ENCODE results near the gene MRTO4. TPM values are rescaled to one million over a fixed set of nuclear protein-coding genes. Genes with fewer than 3 reads are reported as not detected.
"Not testable (repeated sequence)": the region's sequence is repeated elsewhere in the genome, so short reads cannot be mapped to it uniquely, and the experiment has no call there.

The MRTO4 gene
- 21.5 and 34.0 TPM in 2 replicates for total RNA-seq

DNA sequence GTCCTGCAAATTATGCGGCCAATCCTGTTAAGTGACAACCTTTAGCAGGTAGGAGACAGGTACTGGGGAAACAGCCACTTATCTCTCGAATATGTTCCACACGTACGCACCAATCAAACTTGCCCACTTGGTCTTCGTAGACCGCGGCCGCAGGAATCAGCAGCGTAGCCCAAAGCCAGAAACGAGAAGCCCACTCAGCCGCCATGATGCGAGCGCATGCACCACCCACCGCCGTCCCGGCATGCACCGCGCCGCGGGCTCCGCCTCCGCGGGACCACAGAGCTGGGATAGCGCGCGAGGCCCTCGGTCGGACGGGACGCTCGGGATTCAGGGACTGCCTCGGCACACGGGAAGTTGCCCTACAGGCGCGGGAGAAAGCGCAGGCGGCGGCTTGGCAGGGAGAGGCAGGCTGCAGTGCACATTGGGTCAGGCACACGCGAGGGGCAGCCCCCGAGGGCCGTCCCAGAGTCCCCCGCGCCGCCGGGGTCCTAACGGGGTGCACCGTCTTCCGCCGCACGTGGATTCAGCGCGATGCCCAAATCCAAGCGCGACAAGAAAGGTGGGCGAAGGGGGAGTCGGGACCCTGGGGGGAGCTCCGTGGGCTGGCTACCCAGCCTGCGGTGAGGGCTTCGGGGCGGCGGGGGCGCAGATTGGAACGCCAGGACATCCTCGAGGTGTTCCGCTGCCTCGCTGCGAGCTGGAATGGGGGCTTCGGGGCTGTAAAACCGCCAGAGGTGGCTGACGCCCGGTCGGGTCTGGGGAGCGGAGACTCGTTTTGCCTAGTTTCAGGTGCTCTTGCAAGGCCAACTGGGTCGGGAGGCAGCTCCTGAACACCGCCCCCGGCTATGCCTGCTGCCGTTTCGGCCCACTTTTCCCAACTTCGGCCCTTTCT, at the start of gene MRTO4, which contains the start of gene EMC1:
MRTO4 (plus strand) TSS at position 501 of the 892 bp plus-strand sequence; CDS start at position 532, 31 bp downstream.
EMC1 (minus strand) TSS at position 220 of the 892 bp plus-strand sequence; CDS start at position 205, 15 bp downstream.
- peak; percentile 51 for DNase-seq (ENCODE audit: low read depth)

DNA sequence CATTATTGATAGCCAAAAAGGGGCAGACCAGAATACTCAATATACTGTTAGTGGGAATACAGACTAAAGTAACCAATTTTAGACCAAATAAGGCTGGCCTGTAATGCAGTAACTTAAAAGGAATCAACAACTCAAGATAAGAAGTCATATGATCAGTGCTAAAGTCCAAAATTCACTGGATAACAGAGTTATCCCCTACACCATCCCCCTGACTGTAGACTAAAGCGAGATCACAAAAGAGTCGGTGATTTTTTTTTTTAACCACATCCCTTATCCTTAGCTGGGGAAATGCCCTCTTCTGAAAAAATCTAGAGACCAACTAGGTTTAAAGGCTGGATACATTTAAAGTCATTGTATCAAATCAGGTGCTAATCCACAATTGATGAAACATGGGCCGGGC, 49.2 kb upstream of the MRTO4 start:
- no peak for DNase-seq (ENCODE audit: low read depth)

DNA sequence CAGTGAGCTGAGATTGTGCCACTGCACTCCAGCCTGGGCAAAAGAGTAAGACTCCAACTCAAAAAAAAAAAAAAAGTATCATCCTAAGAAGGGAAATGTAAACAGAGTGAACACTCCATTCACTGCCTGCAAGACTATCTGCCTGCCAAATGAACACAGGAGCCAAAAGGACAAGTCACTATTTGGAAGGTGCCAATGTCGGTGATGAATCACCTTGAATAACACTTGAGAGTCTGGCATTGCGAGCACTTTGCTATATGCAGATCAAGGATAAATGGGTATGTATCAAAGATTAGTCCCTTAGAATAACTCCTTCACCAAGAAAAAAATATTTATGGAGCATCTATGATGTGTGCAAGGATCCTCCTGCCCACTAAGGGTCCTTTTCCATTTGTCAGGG, 48.2 kb upstream of the MRTO4 start:
- peak; percentile 52 for DNase-seq (ENCODE audit: low read depth)

DNA sequence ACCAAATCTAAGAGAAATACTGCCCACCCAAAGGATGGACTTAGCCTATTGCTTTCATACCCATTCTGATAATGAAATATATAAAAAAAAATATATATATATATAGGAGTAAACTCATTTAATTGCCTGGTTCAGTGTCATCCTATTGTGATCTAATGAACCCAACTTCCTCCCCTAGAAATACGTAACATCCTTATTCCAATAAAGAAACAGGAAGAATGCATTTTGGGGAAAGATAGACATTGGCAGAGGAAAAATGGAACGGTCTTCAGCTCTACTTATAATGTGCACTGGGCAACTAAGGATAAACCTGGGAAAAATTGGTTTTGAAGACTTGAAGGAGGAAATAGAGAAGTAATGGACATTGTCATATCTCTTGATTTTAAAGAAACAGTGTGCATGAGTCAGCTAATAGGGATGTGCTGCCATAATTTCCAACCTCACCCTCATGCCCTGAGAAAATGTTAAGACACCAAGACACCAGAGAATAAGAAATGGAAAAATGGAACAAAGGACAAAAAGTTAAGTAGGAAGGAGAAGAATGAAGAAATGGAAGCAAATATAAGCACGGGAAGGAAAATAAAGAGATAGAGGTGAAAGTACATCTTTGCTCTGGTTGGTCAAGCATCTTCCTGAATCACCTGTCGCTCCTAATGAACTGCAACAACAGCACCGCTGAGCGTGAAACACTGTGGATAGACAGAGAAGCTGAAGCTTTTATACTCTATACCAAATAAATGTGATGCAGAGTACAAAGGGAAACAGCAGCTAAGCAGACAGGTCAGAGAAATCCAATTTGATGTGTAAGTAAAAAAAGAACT, 46.9 kb upstream of the MRTO4 start:
- DNase-seq (ENCODE audit: low read depth), result peak; percentile 9

DNA sequence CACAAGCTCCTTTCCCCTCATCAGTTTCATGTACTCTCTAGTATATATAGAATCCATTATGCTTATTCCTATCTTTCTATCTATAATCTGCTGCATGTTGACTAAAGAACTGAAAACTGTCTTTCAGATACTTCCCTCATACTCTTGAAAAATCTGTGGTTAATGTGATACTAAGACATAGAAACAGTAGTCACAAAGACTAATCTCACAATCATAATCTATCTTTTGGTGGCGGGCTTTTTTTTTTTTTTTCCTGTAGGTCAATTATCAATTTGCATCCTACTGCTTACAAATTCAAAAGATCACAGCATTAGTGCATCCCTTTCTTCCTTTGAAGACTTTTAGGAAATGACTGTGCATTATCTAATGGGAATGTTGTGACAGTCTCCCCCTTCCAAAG, 46.2 kb upstream of the MRTO4 start:
- DNase-seq (ENCODE audit: low read depth), result no peak

DNA sequence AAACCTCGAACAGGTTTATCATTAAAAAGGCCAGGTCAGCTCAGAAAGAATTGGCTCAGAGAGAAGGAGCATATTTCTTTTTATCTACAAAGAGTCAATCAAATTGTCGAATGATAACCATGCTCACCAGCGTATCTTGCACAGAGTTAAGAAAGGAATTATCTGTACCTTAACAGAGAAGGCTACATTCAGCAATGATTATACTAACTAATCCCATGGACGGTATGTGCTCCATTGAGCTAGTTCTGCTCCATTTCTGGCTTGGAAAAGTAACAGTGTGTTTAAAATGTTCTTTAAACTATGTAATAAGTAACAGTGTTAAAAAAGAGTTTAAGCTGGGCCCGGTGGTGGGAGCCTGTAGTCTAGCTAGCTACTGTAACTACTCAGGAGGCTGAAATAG, 45.8 kb upstream of the MRTO4 start:
- no peak for DNase-seq (ENCODE audit: low read depth)

DNA sequence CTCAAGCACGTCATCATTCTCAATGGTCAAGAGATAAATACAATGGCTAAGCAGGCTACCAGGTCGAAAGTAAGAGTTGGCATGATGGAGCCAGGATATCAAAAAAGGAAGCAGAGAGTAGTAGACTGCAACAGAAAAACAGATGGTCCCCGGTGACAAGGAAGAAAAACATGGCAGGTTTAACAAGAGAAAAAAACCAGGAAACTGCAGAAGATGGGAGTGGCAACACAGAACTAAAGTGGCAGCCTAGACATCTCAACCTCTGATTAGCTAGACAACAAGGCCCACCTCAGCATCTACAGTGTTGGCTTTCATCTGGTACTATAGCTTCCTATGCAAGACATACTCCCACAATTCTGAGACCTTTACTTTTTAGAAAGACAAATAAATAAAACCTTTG, 44.7 kb upstream of the MRTO4 start:
- DNase-seq (ENCODE audit: low read depth), result no peak

DNA sequence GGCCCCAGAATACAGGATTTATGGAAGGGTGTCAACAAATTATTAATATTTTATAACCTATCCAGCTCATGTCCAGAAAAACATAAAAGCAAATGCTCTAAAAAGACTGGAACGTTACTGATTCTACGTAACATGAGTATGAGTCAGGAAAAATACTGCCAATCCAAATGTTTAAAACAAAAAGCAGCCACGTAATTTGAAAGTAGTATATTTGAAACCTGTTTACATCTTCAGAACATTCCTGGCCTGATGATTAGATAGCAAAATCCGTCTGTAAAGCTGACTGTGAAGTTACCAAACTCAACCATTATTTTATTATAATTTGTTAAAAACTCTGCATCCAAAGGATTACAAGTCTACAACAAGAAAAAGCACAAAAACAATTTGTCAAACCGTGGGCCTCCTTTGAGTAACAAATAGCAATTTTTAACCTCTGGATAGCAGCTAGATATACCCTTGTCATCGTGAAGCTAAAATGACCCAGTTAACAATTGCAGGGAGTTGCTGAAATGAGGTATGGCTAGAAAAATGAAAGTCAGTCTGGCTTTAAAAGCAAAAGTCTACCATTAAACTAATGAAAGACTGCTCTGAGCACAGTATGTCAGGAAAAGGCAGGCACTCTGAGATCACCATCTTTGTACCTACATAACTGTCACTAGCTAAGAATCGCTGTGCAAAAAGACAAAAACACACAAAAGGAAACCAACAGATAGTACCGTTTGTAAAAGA, 42.7 kb upstream of the MRTO4 start:
- DNase-seq (ENCODE audit: low read depth), result peak; percentile 13

DNA sequence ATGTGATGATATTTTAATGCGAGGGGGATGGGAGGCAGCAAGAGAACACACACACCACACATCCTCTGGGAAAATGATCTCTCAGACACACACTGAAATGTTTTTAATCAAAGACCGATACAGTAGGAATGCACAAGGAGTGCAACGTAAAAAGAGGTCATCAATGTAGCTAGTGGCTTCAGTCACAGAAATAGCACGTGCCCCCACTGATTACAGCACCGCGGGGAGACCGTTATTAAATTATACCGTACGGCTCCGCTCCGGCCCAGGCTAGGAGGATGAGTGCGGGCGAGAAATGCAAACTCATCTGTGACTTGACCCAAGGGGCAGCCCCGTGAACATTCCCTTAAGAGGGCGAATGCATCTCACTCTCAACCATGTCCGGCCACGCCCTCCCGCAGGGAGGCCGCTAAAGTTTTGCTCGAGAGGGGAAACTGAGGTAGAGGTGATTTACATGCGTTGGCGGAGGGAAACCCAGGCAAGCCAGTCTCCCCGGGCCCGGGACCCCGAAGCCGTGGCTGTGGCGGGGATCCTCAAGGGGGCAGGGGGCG, 42.1 kb upstream of the MRTO4 start:
- peak; percentile 31 for DNase-seq (ENCODE audit: low read depth)

DNA sequence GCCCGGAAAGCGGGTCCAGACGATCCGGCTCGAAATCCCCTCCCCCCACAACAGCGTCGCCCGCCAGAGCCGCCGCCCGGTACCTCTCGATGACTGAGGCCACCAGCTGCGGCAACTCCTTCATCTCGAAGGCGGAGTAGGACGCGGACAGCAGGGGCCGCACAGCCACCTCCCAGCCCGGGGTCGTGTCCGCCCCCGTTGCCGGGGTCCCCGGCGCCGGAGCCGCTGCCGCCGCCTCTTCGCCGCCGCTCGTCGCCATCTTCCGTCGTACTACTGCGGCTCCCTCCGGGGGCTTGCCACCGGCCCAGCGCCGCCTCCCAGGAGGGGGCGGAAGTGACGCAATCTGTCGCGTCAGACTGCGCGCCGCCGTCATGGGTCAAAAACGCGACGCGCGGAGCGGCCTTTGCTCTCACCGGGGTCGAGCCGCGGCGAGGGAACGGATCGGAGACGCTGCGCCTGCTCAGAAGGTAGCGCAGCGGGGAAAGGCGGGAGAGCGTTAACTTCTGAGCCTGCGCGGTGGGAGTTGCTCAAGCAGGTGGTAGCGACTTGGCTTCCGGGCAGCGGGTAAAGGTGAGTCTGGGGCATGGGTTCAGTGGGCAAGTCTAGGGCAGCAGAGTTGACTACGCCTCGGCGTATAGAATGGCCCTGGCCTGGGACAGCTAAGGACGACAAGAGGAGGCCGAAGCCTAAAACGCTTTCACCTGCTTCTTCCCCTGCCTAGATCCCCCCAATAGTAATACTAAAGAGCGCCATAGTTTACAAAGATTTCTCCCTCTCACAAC, 41.4 kb upstream of the MRTO4 start, which contains the start of gene UBR4:
UBR4 (minus strand) TSS at position 277 of the 782 bp plus-strand sequence; CDS start at position 259, 18 bp downstream.
- peak; percentile 84 for DNase-seq (ENCODE audit: low read depth)

DNA sequence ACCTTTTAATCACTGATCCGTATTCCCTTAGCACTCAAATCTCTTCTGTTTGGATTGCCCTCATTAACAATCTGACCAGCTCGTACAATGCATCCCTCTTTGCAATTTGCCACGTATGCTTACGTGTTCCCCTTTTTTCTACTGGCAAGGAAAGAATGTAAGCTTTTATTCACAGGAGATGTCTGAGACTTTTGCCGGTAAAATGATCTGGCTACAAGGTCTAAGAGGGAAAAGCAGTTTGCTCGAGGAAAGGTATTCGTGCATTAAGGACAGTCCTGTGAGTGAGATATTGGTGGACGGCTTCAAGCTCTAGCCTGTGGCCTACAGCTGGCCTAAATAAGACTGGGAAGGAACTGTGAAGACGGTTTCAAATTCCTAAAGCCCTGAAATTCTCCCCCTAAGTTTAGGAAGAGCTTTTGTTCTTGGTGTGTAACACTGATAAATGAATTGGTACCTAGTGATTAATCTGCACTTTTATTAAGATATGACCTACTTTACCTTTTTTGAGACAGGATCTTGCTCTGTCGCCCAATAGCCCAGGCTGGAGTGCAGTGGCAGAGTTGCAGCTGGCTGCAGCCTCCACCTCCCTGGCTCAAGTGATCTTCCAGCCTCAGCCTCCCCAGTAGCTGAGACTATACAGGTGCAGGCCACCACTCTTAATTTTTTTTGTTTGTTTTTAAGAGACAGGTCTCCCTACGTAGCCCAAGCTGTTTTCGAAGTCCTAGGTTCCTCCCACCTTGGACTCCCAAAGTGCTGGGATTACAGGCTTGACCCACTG, 40.6 kb upstream of the MRTO4 start:
- DNase-seq (ENCODE audit: low read depth), result peak; percentile 19

DNA sequence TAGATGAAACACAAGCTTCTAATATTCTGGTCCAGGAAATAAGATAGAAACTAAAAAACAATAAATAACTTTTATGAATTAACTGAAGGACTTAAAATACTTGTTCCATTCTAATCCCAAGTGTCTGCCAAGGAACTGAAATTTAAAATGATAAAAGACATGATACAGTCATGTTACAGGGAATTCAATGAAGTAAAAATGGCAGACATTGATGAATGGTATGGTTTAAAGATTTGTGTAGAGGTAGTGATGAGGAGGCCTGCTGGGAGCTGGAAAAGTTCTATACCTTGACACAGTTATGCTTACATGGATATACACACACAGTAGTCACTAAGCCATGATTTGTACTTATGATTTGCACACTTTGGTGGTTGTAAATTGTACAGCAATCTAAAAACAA, 39.4 kb upstream of the MRTO4 start:
- DNase-seq (ENCODE audit: low read depth), result no peak

DNA sequence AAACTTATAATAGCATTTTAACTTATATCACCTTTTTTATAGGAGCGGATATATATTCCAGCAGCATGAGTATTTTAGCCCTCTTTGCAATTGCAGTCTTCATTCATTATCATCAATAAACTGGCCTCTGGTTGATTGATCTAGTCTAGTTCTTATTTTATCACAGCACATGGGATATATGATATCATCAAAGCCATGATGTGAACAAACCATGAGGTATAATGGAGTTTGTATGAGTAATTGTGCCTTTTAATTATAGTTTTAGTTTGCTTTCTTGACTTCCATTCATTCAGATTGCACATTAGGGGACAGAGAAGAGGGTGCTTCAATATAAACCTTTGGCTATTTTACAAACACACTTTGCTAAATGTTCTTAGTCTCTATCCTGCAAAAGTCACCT, 38.0 kb upstream of the MRTO4 start:
- DNase-seq (ENCODE audit: low read depth), result no peak

DNA sequence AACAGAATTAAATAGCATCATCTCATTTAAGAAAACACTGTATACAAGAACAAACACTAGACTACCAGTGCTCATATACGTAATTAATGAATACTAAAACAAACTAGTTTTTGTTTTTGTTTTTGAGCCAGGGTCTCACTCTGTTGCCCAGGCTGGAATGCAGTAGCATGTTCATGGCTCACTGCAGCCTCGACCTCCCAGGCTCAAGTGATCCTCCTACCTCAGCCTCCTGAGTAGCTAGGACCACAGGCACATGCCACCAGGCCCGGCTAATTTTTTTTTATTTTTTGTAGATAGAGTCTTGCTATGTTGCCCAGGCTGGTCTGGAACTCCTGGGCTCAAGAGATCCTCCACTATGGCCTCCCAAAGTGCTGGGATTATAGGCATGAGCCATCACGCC, 35.0 kb upstream of the MRTO4 start:
- not testable (repeated sequence) for DNase-seq (ENCODE audit: low read depth)

DNA sequence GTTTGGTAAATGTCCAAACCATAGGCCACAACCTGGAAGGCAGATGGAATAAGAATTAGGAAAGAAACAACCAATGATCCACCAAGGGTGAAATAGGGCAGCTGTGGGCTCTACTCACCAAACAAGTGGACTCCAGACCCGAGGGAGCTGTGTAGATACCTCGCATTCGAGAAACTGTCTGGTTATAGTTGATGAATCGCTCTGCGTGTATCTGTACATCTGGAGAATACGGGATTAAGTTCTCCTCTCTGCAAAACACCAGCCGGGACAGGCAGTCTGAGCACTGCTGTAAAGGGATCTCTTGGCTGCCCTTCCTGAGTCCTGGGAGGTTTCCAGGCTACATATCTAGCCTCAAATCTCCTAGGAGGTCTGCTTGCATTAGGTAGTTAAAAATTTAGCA, 32.2 kb upstream of the MRTO4 start:
- DNase-seq (ENCODE audit: low read depth), result no peak

DNA sequence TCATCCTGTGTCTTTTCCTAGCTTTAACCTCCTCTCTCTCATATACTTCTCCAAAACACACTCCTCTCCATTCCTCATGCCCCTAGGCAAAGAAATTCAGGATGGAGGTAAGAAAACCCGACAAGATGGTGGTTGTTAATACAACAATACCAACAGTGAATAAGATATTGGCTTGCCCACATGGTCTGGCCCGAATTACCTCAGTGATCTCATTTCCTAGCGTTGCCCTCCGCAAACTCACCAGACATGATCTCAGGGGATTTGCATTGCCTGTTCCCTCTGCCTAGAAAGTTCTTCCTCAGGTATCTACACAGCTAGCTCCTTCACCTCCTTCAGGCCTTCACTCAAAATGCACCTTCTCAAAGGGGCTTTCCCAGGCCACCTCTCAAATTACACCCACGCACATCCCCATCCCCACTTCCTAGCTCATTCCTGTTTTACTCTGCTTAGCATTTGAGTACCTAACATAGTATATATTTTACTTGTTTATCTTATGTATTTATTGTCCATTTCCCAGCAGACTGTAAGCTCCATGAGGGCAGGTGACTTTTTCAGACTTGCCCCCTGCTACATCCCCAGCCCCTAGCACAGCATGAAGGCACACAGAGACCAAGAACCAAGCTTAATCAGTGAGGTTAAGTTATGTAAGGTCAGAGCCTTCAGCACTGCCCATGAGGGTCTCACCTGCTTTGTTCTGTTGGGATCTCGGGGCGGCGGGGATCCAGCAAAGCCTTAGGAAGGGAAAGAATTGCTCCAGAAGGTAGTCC, 31.3 kb upstream of the MRTO4 start:
- DNase-seq (ENCODE audit: low read depth), result no peak

DNA sequence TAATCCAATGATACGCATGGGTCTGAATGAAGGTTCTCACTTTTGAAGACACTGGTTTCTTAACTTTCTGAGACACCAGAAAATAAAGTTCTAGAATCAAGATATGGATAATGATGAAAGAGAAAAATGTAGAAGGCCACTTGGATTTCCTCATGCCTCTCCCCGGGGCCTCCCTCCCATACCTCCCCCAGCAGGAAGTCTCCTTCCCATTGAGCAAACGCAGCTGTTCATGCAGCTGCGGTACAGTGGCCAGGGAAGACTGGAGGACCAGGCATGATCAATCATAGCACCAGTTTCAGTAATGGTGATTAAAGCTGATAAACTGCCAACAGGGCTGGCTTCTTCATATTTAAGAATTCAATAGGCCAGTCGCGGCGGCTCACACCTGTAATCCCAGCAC, 30.6 kb upstream of the MRTO4 start:
- no peak for DNase-seq (ENCODE audit: low read depth)

DNA sequence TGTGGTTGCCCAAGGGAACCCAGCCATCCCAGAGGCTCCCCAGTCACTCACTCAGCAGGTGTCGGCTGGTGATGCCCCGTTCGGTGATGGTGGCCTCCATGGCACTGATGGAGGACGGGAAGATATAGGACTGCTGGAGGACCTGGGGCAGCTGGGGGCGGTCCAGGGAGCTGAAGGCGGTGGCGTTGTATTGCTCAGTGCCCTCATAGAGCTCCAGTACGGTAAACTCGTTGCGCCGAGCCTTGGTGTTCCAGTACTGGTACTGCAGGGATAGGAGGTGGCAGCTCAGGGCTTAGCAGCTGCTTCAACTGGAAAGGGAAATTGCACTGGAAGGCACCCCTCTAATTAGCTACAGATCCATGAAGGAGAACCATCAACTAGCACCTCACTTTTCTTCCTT, 29.0 kb upstream of the MRTO4 start:
- no peak for DNase-seq (ENCODE audit: low read depth)
